ENCODE measurements around the gene FAM163B.

Gene FAM163B

GRCh38 chr9:133593587-133594253, 15.5 kb downstream of the FAM163B start:
- Histone ChIP-seq H3F3A (ENCODE audit: insufficient read depth, low read length) (no peaks in the 10 kb centered on the region), H3K9ac (ENCODE audit: low read length) (no peak overlapping the region), H3K27ac (ENCODE audit: low read length) (no peak overlapping the region), H3K4me1 (ENCODE audit: low read length) (no peaks in the 10 kb centered on the region), H3K4me2 (ENCODE audit: low read depth, low read length) (no peak overlapping the region), H3K36me3 (replicated peaks; ENCODE audit: insufficient read depth, low read length) (no peaks in the 10 kb centered on the region), H2AFZ (ENCODE audit: low read length) (no peak overlapping the region), H3K27me3 (replicated peaks; ENCODE audit: insufficient read depth, low read length) (peaks cover 80% of the 10 kb centered on the region), H3K9me3 (replicated peaks; ENCODE audit: insufficient read depth, low read length) (no peaks in the 10 kb centered on the region), H3K79me2 (ENCODE audit: low read length) (no peaks in the 10 kb centered on the region), H4K20me1 (ENCODE audit: insufficient read depth, low read length) (no peaks in the 10 kb centered on the region), H3K9me2 (replicated peaks; ENCODE audit: insufficient read depth, low read length) (no peaks in the 10 kb centered on the region), H3K4me3 (ENCODE audit: low read length) (no peak overlapping the region)
- no peak for DNase-seq
- TF ChIP-seq EZH2phosphoT487 (IDR thresholded peaks at IDR 0.05; ENCODE audit: low read length), result no peak
- TF ChIP-seq, protein P1, sequence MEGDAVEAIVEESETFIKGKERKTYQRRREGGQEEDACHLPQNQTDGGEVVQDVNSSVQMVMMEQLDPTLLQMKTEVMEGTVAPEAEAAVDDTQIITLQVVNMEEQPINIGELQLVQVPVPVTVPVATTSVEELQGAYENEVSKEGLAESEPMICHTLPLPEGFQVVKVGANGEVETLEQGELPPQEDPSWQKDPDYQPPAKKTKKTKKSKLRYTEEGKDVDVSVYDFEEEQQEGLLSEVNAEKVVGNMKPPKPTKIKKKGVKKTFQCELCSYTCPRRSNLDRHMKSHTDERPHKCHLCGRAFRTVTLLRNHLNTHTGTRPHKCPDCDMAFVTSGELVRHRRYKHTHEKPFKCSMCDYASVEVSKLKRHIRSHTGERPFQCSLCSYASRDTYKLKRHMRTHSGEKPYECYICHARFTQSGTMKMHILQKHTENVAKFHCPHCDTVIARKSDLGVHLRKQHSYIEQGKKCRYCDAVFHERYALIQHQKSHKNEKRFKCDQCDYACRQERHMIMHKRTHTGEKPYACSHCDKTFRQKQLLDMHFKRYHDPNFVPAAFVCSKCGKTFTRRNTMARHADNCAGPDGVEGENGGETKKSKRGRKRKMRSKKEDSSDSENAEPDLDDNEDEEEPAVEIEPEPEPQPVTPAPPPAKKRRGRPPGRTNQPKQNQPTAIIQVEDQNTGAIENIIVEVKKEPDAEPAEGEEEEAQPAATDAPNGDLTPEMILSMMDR (IDR thresholded peaks at IDR 0.05; ENCODE audit: low read length), result no peak
- no peak for TF ChIP-seq EZH2 (optimal IDR thresholded peaks at IDR 0.05; ENCODE audit: low read depth, low read length)

DNA sequence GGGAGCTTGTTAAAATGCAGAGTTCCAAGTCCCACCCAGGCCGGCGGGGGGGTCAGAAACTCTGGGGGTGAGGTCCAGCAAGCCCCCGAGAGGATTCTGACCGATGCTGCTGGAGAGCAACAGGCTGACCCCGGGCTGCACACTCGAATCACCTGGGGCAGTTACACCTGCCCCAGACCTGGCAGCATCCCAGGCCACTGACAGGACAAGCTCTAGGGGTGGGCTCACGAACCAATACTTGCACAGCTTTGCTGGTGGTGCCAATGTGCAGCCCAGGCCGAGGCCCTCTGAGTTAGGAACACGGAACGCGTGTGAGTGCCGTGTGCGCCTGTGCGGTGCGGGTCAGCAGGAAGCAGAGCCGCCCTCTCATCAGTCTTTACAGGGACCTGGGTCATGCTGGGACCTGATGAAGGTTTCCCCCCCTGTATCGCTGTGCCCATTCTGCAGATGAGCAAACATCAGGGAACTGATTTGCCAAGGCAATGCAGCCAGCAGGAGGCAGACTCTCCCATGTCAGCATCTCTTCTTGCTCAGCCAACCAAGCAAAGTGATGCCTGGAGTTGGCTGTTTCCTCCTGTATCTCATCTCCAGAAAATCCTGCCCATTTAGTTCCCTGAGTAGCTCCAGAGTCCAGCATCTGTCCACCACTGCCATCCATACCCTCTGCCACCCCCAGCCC, 16.3 kb downstream of the FAM163B start:
- no peaks in the 10 kb centered on the region for H3K9me3 ChIP-seq (replicated peaks; ENCODE audit: insufficient read depth, low read length)
- H3K4me2 ChIP-seq (ENCODE audit: low read depth, low read length), result no peak overlapping the region
- no peaks in the 10 kb centered on the region for H3K9me2 ChIP-seq (replicated peaks; ENCODE audit: insufficient read depth, low read length)
- no peak overlapping the region for H3K4me3 ChIP-seq (ENCODE audit: low read length)
- no peaks in the 10 kb centered on the region for H3K4me1 ChIP-seq (ENCODE audit: low read length)
- H4K20me1 ChIP-seq (ENCODE audit: insufficient read depth, low read length), result no peaks in the 10 kb centered on the region
- H3F3A ChIP-seq (ENCODE audit: insufficient read depth, low read length), result no peaks in the 10 kb centered on the region
- no peak overlapping the region for H3K9ac ChIP-seq (ENCODE audit: low read length)
- TF ChIP-seq EZH2phosphoT487 (IDR thresholded peaks at IDR 0.05; ENCODE audit: low read length), result no peak
- no peak for TF ChIP-seq EZH2 (optimal IDR thresholded peaks at IDR 0.05; ENCODE audit: low read depth, low read length)
- H3K36me3 ChIP-seq (replicated peaks; ENCODE audit: insufficient read depth, low read length), result no peaks in the 10 kb centered on the region
- H3K27ac ChIP-seq (ENCODE audit: low read length), result no peak overlapping the region
- peaks cover 82% of the 10 kb centered on the region for H3K27me3 ChIP-seq (replicated peaks; ENCODE audit: insufficient read depth, low read length)
- DNase-seq, result no peak
- no peak overlapping the region for H2AFZ ChIP-seq (ENCODE audit: low read length)
- no peaks in the 10 kb centered on the region for H3K79me2 ChIP-seq (ENCODE audit: low read length)

DNA sequence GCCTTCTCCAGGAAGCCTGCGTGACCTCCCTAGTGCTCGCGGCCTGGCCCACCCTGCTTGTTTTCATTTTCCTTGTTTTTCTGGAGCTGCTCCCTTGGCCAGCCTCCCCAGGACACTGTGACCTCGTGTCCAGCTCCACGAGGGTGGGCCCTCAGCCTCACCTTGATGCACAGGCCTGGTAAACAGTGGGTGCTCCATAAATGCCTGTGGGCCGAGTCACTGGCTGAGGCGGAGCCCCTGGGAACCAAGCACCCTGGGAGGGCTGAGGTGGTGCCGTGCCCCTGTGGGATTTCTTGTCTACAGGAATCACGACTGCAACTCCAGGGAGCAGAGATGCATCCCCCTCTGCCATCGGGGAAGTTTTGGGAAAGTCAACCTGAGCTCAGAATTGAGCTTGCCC, 17.2 kb downstream of the FAM163B start:
- H4K20me1 ChIP-seq (ENCODE audit: insufficient read depth, low read length), result no peaks in the 10 kb centered on the region
- no peak overlapping the region for H3K27ac ChIP-seq (ENCODE audit: low read length)
- no peak for DNase-seq
- no peak for TF ChIP-seq EZH2phosphoT487 (IDR thresholded peaks at IDR 0.05; ENCODE audit: low read length)
- TF ChIP-seq EZH2 (optimal IDR thresholded peaks at IDR 0.05; ENCODE audit: low read depth, low read length), result no peak
- TF ChIP-seq, protein P1 (IDR thresholded peaks at IDR 0.05; ENCODE audit: low read length), result no peak
- H3K79me2 ChIP-seq (ENCODE audit: low read length), result no peaks in the 10 kb centered on the region
- H3K36me3 ChIP-seq (replicated peaks; ENCODE audit: insufficient read depth, low read length), result no peaks in the 10 kb centered on the region
- peaks cover 79% of the 10 kb centered on the region for H3K27me3 ChIP-seq (replicated peaks; ENCODE audit: insufficient read depth, low read length)
- no peak overlapping the region for H3K4me2 ChIP-seq (ENCODE audit: low read depth, low read length)
- no peaks in the 10 kb centered on the region for H3F3A ChIP-seq (ENCODE audit: insufficient read depth, low read length)
- no peak overlapping the region for H3K9ac ChIP-seq (ENCODE audit: low read length)
- H3K4me1 ChIP-seq (ENCODE audit: low read length), result no peaks in the 10 kb centered on the region
- H3K9me3 ChIP-seq (replicated peaks; ENCODE audit: insufficient read depth, low read length), result no peaks in the 10 kb centered on the region
- H3K9me2 ChIP-seq (replicated peaks; ENCODE audit: insufficient read depth, low read length), result no peaks in the 10 kb centered on the region
- H3K4me3 ChIP-seq (ENCODE audit: low read length), result no peak overlapping the region
- no peak overlapping the region for H2AFZ ChIP-seq (ENCODE audit: low read length)

Measured in MM.1S (cell line).